ENCODE data around the gene APBA2. TPM values are rescaled to one million over a fixed set of nuclear protein-coding genes. Genes with fewer than 3 reads are reported as not detected.

APBA2 gene
- total RNA-seq, 2 experiments from 2014 or later: 19.2 to 21.2 TPM

- H3K27ac Mint-ChIP-seq: no peak overlapping the region
- H3K36me3 Mint-ChIP-seq (ENCODE audit: low read depth): no peaks in the 10 kb centered on the region
- H3K4me3 Mint-ChIP-seq: no peak overlapping the region
- no peaks in the 10 kb centered on the region for H3K27me3 Mint-ChIP-seq
- H3K4me1 Mint-ChIP-seq: no peaks in the 10 kb centered on the region
- POLR2A ChIA-PET: no interaction called here
- DNase-seq: no peak
- CTCF ChIA-PET: interaction anchor here (0.6 kb wide), 1 partner anchor 226 kb away, joined by 3 read pairs; no protein-coding TSS in a partner anchor
- no peaks in the 10 kb centered on the region for H3K9me3 Mint-ChIP-seq
Observed at GRCh38 chr15:29131840-29132420, 246.2 kb downstream of the APBA2 start.

GRCh38 chr15:29132735-29133181 is 247.0 kb downstream of the APBA2 start:
- no peaks in the 10 kb centered on the region for H3K36me3 Mint-ChIP-seq (ENCODE audit: low read depth)
- DNase-seq: no peak
- H3K4me1 Mint-ChIP-seq: no peaks in the 10 kb centered on the region
- no peak overlapping the region for H3K4me3 Mint-ChIP-seq
- no peak overlapping the region for H3K27ac Mint-ChIP-seq
- ChIA-PET POLR2A (no interaction called here), CTCF (interaction anchor here (0.6 kb wide), 1 partner anchor 42 kb away, joined by 3 read pairs; no protein-coding TSS in a partner anchor)
- H3K9me3 Mint-ChIP-seq: no peaks in the 10 kb centered on the region
- no peaks in the 10 kb centered on the region for H3K27me3 Mint-ChIP-seq

- no peaks in the 10 kb centered on the region for H3K27me3 Mint-ChIP-seq
- POLR2A ChIA-PET: no interaction called here
Observed at GRCh38 chr15:29133321-29133720, 247.5 kb downstream of the APBA2 start.

GRCh38 chr15:29133791-29134190 is 248.0 kb downstream of the APBA2 start:
- ChIA-PET POLR2A (no interaction called here), CTCF (no interaction called here)
- Mint-ChIP-seq H3K27ac (no peak overlapping the region), H3K4me1 (no peaks in the 10 kb centered on the region), H3K4me3 (no peak overlapping the region), H3K36me3 (ENCODE audit: low read depth) (no peaks in the 10 kb centered on the region), H3K9me3 (no peaks in the 10 kb centered on the region), H3K27me3 (no peaks in the 10 kb centered on the region)
- no peak for DNase-seq

More at GRCh38 chr15:29133321-29133720, 247.5 kb downstream of the APBA2 start:
- H3K4me1 Mint-ChIP-seq: no peaks in the 10 kb centered on the region
- H3K9me3 Mint-ChIP-seq: no peaks in the 10 kb centered on the region
- CTCF ChIA-PET: interaction anchor here (0.6 kb wide), 1 partner anchor 41 kb away, joined by 3 read pairs; no protein-coding TSS in a partner anchor
- no peaks in the 10 kb centered on the region for H3K36me3 Mint-ChIP-seq (ENCODE audit: low read depth)
- no peak overlapping the region for H3K27ac Mint-ChIP-seq
- no peak overlapping the region for H3K4me3 Mint-ChIP-seq
- no peak for DNase-seq

- H3K27ac Mint-ChIP-seq: no peak overlapping the region
- H3K9me3 Mint-ChIP-seq: no peaks in the 10 kb centered on the region
- ChIA-PET CTCF (no interaction called here), POLR2A (no interaction called here)
- no peaks in the 10 kb centered on the region for H3K4me1 Mint-ChIP-seq
- no peak for DNase-seq
- H3K27me3 Mint-ChIP-seq: no peaks in the 10 kb centered on the region
- no peaks in the 10 kb centered on the region for H3K36me3 Mint-ChIP-seq (ENCODE audit: low read depth)
- no peak overlapping the region for H3K4me3 Mint-ChIP-seq
Observed at GRCh38 chr15:29134239-29134638, 248.5 kb downstream of the APBA2 start.

GRCh38 chr15:29134641-29135308 is 249.0 kb downstream of the APBA2 start:
- no peak for DNase-seq
- Mint-ChIP-seq H3K27ac (no peak overlapping the region), H3K9me3 (no peaks in the 10 kb centered on the region), H3K4me3 (no peak overlapping the region), H3K4me1 (no peaks in the 10 kb centered on the region), H3K36me3 (ENCODE audit: low read depth) (no peaks in the 10 kb centered on the region), H3K27me3 (peaks cover 2% of the 10 kb centered on the region)
- CTCF ChIA-PET: no interaction called here
- POLR2A ChIA-PET: no interaction called here

- CTCF ChIA-PET: no interaction called here
- Mint-ChIP-seq H3K9me3 (no peaks in the 10 kb centered on the region), H3K27me3 (peaks cover 4% of the 10 kb centered on the region), H3K4me3 (no peak overlapping the region), H3K27ac (no peak overlapping the region), H3K36me3 (ENCODE audit: low read depth) (no peaks in the 10 kb centered on the region), H3K4me1 (peaks cover 4% of the 10 kb centered on the region)
- POLR2A ChIA-PET: no interaction called here
- no peak for DNase-seq
Observed at GRCh38 chr15:29135309-29135657, 249.5 kb downstream of the APBA2 start.

- Mint-ChIP-seq H3K36me3 (ENCODE audit: low read depth) (no peaks in the 10 kb centered on the region), H3K27me3 (peaks cover 7% of the 10 kb centered on the region), H3K9me3 (no peaks in the 10 kb centered on the region), H3K27ac (no peak overlapping the region), H3K4me3 (no peak overlapping the region), H3K4me1 (peaks cover 5% of the 10 kb centered on the region)
- ChIA-PET CTCF (no interaction called here), POLR2A (no interaction called here)
- no peak for DNase-seq
Observed at GRCh38 chr15:29135702-29136646, 250.2 kb downstream of the APBA2 start.

GRCh38 chr15:29138260-29138659 is 252.5 kb downstream of the APBA2 start:
- peaks cover 17% of the 10 kb centered on the region for H3K27me3 Mint-ChIP-seq
- DNase-seq: no peak
- H3K36me3 Mint-ChIP-seq (ENCODE audit: low read depth): no peaks in the 10 kb centered on the region
- no peaks in the 10 kb centered on the region for H3K9me3 Mint-ChIP-seq
- CTCF ChIA-PET: interaction anchor here (0.8 kb wide), 1 partner anchor 28 kb away, joined by 3 read pairs; no protein-coding TSS in a partner anchor
- H3K4me1 Mint-ChIP-seq: peaks cover 5% of the 10 kb centered on the region
- no peak overlapping the region for H3K4me3 Mint-ChIP-seq
- no peak overlapping the region for H3K27ac Mint-ChIP-seq
- POLR2A ChIA-PET: no interaction called here

GRCh38 chr15:29139072-29139471 is 253.3 kb downstream of the APBA2 start:
- Mint-ChIP-seq H3K4me1 (peaks cover 5% of the 10 kb centered on the region), H3K9me3 (no peaks in the 10 kb centered on the region), H3K36me3 (ENCODE audit: low read depth) (no peaks in the 10 kb centered on the region), H3K27me3 (peaks cover 19% of the 10 kb centered on the region), H3K4me3 (no peak overlapping the region), H3K27ac (no peak overlapping the region)
- CTCF ChIA-PET: interaction anchor here (0.5 kb wide), 1 partner anchor 131 kb away, joined by 4 read pairs; no protein-coding TSS in a partner anchor
- POLR2A ChIA-PET: no interaction called here
- no peak for DNase-seq

- Mint-ChIP-seq H3K27me3 (peaks cover 19% of the 10 kb centered on the region), H3K4me1 (peaks cover 5% of the 10 kb centered on the region), H3K36me3 (ENCODE audit: low read depth) (no peaks in the 10 kb centered on the region), H3K4me3 (no peak overlapping the region), H3K27ac (no peak overlapping the region), H3K9me3 (no peaks in the 10 kb centered on the region)
- peak; percentile 49 for DNase-seq
- ChIA-PET CTCF (interaction anchor here (0.5 to 1.0 kb wide), 3 partner anchors 10 to 130 kb away, joined by 3 to 4 read pairs (median 4); no protein-coding TSS in a partner anchor), POLR2A (interaction anchor here (0.5 kb wide), 1 partner anchor 383 kb away, joined by 3 read pairs; no protein-coding TSS in a partner anchor)
Observed at GRCh38 chr15:29139540-29140459, 254.0 kb downstream of the APBA2 start.
